Stimulated activated CD4-positive, alpha-beta T cell treated with anti-CD3 and anti-CD28 coated beads, Interleukin-2, amount 100 ng/mL, for 48 hours (primary cell): ENCODE results near the gene BANP.
"Not testable (repeated sequence)": the region's sequence is repeated elsewhere in the genome, so short reads cannot be mapped to it uniquely, and the experiment has no call there.

ENCODE experiments used
- DNase-seq, 2 donors: peaks; one replicate each; pipeline ENCODE4 v3.0.0-alpha.2; 2020

BANP gene

DNA sequence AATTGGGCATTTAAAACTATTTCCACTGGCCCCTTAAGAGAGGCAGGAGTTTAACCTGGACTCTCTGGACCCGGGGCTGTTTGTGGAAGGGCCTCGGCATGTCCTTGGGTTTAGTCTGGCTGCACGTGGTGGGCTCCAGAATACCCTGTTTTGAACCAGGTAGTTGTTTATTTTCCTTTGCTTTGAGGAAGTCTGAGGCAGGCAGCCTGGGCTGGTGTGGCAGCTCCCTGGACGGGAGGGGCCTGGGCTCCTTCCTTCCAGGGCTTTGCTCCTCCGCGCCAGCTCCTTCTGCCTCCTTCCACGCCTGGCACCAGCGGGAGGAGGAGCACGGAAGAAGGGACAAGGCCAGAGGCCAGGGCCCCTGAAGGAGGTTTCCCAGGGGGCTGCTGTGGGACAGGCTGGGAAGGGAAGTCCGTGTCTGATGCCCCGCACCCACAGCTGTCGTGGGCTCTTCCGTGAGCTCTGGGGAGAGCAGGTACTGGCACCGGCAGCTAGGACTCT is 15.5 kb downstream of the BANP start:
- no peak for DNase-seq

DNA sequence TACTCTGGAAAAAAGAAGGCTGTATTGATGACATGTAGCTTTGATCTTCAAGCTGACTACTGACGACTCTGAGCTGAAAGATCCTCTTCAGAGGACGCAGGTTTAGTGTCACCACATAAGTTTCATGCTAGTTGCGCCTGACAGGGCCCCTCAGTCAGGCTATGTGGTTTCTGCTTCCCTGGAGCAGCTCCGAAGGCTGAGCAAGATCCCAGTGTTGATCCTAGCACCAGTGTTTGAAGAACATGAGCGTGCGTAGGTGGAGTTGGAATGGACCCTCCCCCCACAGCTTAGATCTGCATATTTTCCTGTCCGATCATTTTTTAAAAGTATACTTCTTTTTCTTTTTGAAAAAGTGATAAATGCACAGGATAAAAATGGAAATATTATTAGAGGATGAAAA is 17.3 kb downstream of the BANP start:
- no peak for DNase-seq

DNA sequence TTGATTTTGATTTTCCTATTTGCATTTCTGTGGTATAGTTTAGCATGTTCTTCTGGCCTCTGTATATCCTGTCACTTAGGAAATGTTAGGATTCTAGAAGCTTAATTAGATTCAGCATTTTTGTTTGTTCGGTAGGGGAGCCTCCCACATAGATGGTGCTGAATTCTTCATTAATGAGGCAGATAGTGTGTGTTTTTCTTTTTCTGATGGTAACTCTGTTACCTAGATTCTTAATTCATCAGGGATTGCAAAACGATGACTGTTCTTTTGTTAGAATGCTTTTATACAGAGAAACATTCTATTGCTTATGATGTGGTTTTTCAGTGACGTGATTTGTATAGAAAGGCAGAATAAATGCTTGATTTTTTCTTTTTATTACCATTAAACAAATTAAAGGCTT is 19.0 kb downstream of the BANP start:
- no peak for DNase-seq

DNA sequence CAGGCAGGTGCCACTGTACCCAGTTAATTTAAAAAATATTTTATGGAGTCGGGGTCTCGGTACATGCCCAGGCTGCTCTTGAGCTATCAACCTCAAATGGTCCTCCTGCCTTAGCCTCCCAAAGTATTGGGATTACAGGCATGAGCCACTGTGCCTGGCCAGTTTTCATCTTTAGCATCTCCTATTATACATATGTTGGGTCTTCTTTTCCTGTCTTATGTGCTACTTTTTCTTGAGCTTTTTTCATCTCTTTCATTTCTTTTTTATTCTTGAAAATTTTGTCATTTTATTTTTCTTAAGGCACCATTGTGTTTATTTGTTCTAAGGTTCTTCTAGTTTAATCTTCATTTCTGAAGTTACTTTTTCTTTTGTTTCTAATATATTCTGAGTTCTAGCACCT is 20.7 kb downstream of the BANP start:
- DNase-seq = no peak

DNA sequence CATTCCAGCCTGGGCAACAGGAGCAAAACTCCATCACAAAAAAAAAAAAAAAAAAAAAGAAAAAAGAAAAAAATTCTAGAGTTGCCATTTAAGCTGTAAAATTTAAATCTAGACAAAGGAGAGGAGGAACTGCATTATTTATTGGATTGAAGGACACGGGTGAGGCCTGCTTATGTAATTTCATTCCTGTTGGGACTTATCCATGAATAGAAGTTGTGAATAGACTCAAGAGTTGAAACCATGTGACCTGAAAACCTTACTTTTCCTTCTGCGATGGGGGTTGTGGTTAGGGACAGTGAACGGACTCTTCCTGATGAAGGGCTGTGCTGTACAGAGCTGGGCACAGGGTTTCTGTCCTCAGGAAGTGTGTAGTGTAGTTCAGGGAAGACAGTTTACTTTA is 22.5 kb downstream of the BANP start:
- no peak for DNase-seq

DNA sequence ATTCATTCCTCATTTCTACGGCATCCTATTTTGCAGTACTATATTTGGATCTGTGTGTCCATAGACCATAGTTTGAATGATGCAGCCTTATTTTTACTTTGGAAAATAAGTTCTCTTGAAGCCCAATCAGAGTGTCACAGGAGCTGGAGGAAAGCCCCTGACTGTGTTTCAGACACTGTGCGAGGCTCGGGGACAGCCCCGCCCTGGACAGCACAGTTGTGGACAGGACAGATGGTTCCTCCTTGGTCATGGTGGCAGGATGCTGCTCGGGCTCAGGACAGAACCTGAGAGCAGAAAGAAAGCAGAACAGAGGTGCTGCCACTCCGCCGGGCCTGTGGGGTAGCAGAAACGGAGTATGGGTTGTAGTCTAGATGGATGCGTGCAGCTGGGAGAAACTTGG is 22.9 kb downstream of the BANP start:
- DNase-seq = no peak

DNA sequence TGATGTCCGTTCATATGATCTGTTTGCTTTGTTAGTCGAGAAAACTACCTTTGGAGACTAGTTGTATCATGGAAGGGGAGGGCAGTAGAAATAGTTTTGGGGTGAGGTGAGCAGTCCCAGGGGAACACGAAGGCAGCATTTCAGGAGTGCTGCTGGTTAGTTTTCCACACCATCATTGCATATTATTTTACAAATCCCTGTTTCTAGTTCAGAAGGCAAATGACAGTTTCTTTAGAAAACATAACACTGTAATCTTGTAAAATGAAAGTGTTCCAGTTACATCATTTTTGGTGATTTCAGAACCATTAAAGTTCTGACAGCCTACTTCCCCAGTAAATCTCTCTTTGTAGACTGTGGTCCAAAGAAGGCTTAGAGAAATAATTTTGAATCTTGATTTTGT is 25.4 kb downstream of the BANP start:
- no peak for DNase-seq

DNA sequence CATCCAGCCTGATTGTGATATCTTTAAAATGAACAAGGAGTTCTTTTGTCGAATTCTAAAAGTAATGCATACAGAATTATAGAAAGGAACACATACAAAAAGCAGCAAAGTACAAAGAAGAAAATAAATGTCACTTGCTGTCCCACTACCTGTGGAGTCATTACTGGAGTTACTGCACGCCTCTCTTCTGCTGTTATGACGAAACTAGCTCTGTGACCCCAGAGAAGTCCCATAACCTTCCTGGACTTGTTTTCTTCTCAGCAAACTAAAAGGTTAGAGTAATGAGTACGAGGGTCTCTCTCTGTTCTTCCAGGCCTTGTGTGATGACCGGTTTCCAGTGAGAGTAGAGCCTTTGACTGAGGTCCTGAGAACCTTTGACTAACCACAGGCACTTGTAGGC is 26.9 kb downstream of the BANP start:
- DNase-seq = no peak

DNA sequence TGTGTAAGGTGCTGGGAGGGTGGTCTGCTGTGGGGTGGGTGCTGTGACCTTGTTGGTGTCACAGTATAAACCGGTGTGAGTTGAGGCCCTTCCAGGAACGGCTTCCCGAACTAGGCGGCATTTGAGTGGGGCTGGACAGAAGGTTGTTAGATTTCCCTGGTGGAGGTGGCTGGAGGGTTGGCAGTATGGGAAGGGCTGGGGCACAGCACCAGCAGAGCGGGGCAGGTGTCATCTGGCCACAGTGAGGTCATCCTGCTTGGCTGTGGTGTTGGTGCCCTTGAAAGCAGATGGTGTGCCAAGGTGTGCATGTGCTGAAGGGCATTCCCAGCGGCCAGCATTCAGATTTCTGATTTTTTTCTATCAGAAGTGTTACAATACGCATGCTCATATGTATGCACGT is 28.1 kb downstream of the BANP start:
- DNase-seq = no peak

DNA sequence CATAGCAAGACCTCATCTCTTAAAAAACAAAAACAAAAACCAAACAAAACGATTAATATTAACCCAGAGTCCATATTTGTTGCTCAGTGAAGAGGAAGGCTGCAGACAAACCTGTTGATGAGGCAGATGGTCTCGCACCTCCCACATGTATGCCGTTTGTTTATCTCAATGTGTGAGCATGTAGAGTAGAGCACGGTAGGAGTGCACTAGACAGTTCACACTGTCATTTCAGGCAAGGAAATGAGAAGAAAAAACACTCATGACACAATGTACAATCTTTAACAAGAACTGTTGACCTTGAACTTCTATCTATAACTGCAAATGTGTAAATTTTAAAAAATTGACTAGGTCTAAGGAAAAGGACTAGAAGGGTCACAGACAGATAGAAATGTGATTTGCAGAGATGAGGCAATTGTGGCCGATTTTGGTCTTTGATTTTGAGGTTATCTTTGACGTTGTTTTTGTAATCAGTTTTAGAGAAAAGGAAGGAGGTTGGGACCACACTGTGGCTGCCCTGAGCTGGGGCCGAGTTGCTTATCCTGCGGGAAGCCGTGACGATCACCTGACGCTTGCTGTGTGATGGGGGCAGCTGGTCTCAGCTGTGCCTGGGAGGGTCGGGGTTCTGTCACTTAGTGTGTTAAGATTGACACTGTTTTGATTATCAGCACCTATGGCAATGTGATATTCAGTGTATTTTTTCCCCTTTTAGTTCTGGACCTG is 28.8 kb downstream of the BANP start:
- not testable (repeated sequence) for DNase-seq

DNA sequence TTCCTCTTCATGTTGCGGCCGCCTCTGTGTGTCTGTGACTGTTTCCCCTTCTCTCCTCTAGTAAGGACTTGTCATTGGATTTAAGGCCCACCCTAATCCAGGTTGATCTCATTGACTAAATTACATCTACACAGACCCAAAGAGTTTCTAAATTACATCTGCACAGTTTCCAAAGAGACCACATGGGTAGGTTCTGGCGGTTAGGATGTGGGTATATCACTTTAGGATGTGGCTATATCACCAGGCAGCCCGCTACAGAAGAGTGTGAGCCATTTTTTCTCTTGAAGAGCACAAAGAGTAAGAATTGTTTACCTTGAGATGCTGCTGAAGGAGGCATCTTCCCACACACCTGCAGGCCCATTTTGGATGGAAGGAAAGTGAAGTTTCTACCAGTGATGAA is 30.1 kb downstream of the BANP start:
- DNase-seq = not testable (repeated sequence)

DNA sequence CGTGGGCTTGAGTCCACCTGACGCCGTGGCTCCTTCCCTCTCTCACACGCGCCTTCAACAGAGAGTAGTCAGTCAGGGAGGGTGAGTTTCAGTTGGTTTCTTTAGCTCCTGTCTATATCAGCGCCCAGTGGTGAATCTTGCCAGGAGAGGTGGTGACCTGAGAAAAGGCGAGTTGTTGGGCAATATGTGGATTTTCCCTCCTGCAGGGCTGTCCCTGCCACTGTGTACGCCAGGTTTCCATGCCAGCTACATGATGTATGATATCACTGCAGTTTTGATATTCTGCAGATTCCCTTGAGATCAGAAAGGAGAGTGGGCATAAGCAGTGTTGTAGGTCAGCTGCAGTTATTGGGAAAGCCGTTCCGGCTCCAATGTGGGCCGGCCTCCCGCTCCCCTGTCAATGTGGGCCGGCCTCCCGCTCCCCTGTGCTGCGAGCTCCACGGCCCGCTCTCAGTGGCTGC is 31.4 kb downstream of the BANP start:
- DNase-seq = no peak

DNA sequence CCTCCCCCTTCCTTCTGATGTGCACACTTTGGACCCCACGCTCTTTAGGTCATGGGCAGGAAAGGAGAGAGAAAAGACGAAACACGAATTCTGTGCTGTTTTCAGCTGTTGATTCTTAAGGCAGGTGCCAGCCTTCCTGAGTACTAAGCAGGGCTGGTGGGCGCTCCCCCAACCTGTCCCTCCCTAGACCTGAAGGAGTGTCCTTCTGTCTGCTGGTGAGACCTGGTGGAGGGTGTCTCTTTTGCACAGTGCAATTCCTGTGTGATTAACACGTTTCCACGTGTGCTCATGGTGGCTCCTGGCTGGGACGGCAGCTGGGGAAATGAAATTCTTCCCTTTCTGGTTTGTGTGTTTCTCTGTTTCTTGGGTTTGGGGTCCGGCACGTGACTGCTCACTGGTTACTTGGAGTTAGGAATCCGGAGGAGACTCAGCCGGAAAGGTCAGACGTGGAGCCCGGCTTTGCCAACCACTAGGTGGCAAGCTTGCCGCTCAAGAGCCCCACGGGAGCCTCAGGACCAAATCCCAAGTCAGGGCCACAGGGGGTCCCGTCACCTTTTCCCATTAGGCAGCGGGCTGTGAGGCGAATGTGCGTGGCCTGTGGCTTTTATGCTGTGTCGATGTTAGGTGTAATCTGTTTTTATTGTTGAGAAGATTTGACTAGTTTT is 32.0 kb downstream of the BANP start:
- DNase-seq = not testable (repeated sequence)

DNA sequence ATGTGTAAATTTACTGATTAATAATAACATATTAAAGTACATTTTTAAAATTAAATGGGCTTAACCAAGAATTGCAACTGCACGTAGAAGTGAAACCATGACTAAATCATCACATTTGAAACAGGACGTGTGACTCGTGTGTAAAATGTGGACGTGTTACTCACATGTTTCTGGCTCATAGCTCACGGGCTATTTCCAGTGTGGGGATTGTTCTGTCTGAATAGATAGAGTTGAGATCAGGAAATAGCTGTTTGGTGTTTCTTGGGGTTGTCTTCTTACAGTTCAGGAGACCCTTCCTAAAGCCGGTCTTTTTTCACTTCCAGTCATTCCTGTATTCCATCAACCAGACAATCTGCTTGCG is 32.5 kb downstream of the BANP start:
- peak; percentile 19 to 36 for DNase-seq

DNA sequence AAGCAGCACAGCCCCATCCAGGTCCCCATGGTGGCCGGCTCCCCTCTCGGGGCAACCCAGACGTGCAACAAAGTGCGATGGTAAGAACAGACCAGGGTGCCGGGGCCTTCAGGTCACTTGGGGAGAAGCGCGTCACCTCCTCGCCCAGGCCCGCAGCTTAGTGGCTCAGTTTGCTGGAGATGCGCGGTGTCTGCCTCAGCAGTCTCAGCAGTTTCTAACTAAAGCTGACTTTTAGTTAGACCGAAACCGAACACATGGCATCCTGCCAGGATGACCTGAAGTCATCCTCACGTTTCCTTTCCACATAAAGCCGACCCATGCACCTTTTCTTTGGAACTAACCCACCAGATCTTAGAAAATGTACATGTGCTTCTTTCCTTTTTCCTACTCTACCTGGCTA is 32.9 kb downstream of the BANP start:
- not testable (repeated sequence) for DNase-seq

DNA sequence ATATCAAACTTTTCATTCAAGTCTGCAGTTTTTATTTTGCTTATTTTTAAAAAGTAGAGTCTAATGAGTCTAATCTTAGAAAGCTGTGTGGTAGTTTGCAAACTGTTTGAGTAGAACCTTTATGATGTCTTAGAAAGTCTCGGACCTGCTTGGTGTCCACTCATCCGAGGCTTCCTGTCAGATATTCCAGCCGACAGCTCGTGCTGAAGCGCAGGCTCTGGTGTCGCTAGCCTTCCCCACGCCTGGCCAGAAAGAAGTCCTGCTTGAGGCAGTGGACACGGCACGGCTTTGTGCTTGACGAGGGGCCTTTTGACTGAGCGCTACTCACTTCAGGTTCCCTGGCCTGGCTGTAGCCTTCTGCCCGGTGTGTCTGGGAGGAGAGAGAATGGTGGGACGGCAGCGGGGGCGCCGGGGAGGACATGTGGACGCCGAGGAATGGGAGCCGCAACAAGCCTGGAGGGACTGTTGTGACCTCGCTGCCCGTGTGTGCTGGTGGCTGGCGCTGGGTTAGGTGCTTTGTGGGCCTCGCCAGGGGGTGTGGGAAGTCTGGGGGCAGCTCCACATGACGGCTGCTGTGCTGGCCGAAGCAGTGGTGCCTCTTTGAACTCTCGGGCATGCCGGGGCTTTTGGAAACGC is 33.5 kb downstream of the BANP start:
- no peak for DNase-seq

DNA sequence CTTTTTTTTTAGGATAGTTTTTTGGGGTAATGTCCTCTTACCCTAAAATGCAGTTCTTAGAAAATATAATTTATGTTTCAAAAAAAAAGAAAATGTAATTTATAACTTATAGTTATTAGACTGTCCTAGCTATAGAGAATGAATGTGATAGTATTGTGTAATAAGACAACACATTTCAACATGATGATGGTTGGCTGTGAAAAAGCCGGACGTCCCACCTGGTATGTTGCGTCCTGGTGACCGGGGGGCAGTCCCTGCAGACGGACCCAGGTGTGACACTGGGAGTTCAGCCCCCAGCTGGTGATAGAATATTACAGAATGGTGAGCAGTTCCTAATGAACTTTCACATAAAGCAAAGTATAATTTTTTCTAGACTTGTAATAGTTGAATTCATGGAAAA is 34.3 kb downstream of the BANP start:
- DNase-seq = not testable (repeated sequence)

DNA sequence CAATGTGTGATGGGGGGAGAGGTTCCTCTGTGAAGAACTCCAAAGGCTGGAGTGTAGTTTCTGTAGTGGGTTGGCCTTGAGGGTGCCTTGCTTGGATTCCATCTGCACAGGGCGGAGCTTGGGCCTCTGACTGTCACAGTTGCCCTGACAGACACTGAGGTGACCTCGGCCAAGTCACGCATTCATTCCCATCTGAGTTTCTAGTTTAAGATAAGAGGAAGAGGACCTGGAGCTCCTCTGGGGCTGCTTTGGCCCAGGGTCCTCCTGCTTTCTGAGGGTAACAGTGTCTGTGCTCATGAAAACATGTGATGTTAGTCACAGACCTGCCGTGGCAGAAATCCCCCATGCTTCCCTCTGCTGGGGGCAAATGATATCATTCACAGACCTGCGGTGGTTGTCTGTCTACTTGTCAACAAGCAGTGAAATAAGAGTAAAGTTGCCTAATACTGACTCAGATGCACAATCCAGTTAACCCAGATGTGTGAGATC is 35.2 kb downstream of the BANP start:
- DNase-seq = peak; percentile 10 to 44

DNA sequence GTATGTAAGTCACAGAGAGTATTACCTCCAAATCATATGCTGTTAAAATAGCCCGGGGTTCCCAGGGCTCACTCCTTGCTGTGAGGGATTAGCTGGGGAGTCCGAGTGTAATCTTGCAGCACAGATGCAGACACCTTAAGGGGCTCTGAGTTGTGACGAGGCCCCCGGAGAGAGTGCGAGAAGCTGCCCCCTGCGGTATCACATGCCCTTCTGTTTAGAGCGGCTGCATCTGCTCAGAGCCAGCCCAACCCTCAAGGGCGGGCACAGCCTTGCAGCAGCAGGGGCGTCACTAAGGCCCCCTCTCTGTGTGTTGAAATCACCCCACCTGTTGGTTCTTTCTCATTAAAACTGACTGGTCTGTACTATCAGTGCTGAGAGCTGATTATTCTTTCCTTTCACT is 37.4 kb downstream of the BANP start:
- not testable (repeated sequence) for DNase-seq

DNA sequence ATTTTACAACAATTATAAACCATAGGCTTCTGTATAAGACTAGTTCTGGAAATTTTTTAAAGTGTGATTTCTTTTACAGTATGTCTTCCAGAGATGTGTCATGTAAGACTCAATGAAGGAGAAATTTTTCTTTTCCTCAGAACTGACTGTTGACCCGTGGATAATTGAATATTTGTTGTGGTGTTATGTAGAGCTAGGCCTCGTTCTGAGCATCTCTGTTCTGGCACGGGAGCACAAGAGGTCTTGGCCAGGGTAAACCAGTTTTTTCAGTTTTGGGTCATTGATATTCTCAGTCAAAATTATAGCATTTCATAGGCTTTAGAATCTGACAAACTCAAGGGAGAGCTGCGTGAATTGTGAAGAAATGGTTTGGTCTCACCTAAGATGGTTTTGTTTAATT is 39.0 kb downstream of the BANP start:
- not testable (repeated sequence) for DNase-seq

DNA sequence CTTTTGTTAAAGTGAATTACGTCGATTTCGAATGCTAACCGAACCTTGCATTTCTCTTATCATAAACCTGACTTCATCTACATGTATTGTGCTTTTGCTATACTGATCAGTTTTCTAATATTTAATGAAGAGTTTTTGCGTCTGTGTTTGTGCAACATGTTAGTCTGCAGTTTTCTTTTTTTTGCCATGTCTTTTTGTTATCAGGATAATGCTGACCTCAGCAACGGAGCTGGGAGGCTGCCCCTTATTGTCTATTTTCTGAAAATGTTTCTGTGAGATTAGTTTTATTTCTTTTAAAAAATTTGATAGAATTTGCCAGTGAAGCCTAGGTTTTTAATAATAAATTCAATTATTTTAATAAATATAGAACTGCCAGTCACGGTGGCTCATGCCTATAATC is 40.9 kb downstream of the BANP start:
- DNase-seq = not testable (repeated sequence)

DNA sequence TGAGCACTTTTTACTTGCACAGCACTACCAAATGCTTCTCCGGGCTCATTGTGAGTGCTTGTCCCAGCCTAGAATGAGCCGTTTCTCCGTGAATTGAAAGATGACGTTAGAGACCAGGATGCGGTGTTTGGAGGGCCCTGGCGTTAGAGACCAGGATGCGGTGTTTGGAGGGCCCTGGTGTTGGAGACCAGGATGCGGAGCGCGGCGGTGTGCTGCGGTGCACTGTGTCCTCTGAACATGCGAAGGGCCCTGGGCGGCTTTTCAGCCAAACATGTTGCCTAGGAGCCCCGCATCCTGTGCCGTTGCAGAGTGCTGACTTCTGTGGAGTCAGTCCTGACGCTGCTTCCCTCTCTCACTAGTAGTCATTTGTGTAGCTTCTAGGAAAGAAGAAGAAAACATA is 42.7 kb downstream of the BANP start:
- no peak for DNase-seq

DNA sequence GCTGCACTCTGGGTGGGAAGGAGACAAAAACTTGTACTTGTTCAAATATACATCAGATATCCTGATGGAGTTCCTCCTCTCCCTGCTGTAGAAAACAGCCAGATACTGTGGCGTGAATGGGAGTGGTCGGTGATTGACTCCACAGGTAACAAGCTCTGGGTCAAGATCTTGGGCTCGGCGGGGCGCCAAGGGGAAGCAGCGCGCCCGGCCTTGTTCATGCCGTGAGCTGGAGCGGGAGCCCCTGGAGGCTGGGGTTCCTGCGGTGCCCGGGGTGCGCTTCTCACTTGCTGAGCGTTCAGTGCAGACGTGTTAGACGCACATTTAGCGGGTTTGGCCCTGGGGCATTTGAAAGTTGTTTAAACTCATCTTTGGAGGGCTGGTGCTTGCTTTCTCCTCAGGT is 44.4 kb downstream of the BANP start:
- no peak for DNase-seq
